Gastrocnemius medialis (tissue), 4 donors: ENCODE results near the gene SIDT2.
"Not testable (repeated sequence)": the region's sequence is repeated elsewhere in the genome, so short reads cannot be mapped to it uniquely, and the experiment has no call there.

ENCODE experiments used
- POLR2A ChIP-seq, 2 donors: fragments of 450-650 bp; IDR thresholded peaks; one replicate each; pipeline ENCODE4 v1.6.1; 2017; ENCODE audit warnings: antibody characterized with exemption in 2 of 2, mild to moderate bottlenecking in 2 of 2, moderate library complexity in 2 of 2
- TF ChIP-seq, protein P1 (sequence below), 5 experiments: fragments of 450-650 bp in 3 of 5; fragments of 200-600 bp in 2 of 5; sonication (generic) in 2 of 5; IDR thresholded peaks in 4 of 5; conservative IDR thresholded peaks in 1 of 5; 1 replicate in 4 of 5; 2 replicates in 1 of 5; pipeline ENCODE4 v1.5.1; 2016 to 2019; ENCODE audit warnings: antibody characterized with exemption in 5 of 5, mild to moderate bottlenecking in 3 of 5, moderate library complexity in 3 of 5

DNA sequence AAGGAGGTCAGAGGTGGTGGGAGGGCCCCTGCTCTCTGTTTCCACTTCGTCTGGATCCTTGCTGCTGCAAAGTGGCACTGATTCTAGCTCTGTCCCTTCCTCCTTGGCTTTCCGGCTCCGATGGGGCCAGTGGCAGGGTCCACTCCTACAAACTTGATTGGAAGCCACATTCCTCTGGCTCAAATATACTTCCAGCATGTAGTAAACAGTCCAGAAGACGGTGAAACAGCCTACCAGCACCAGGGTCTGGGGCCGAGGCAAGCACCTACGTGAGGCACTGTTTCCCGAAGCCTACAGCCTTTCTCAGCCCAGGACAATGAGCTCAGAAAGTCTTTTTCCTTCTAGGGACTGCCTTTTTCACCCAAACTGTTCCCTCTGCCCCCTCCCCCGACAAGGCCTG lies 27.6 kb downstream of the SIDT2 start:
- TF ChIP-seq, protein P1, sequence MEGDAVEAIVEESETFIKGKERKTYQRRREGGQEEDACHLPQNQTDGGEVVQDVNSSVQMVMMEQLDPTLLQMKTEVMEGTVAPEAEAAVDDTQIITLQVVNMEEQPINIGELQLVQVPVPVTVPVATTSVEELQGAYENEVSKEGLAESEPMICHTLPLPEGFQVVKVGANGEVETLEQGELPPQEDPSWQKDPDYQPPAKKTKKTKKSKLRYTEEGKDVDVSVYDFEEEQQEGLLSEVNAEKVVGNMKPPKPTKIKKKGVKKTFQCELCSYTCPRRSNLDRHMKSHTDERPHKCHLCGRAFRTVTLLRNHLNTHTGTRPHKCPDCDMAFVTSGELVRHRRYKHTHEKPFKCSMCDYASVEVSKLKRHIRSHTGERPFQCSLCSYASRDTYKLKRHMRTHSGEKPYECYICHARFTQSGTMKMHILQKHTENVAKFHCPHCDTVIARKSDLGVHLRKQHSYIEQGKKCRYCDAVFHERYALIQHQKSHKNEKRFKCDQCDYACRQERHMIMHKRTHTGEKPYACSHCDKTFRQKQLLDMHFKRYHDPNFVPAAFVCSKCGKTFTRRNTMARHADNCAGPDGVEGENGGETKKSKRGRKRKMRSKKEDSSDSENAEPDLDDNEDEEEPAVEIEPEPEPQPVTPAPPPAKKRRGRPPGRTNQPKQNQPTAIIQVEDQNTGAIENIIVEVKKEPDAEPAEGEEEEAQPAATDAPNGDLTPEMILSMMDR (IDR thresholded peaks at IDR 0.05 in 4 of 5, conservative IDR thresholded peaks at IDR 0.05 in 1 of 5) = not testable (repeated sequence)
- not testable (repeated sequence) for TF ChIP-seq POLR2A (IDR thresholded peaks at IDR 0.05)
